DOHH2 (cell line): ENCODE results near the gene CAPN7.

Source experiments
- H3F3A ChIP-seq: fragments of 200-600 bp; sonication (generic), shearing (Covaris generic); 2 replicates; pipeline ENCODE4 v1.6.0; 2016; ENCODE audit warnings: antibody characterized with exemption, mild to moderate bottlenecking; ENCODE audit not compliant: control insufficient read depth, insufficient read depth
- H3K27ac ChIP-seq: fragments of 200-600 bp; sonication (generic); 2 replicates; pipeline ENCODE4 v1.5.1; 2014; ENCODE audit warnings: low read depth, mild to moderate bottlenecking, low read length, moderate library complexity
- H3K27me3 ChIP-seq: fragments of 200-600 bp; sonication (generic); 2 replicates; pipeline ENCODE4 v1.6.1; 2014; ENCODE audit warnings: mild to moderate bottlenecking, low read length, mixed read lengths; ENCODE audit not compliant: control insufficient read depth
- H3K36me3 ChIP-seq: fragments of 200-600 bp; sonication (generic); 2 replicates; pipeline ENCODE4 v1.6.1; 2014; ENCODE audit warnings: mild to moderate bottlenecking, low read length, moderate library complexity, mixed read lengths; ENCODE audit not compliant: control insufficient read depth
- H3K4me1 ChIP-seq: fragments of 200-600 bp; sonication (generic); 2 replicates; pipeline ENCODE4 v1.6.1; 2014; ENCODE audit warnings: mild to moderate bottlenecking, low read length, mixed read lengths; ENCODE audit not compliant: control insufficient read depth
- H3K4me2 ChIP-seq: fragments of 200-600 bp; sonication (generic); 2 replicates; pipeline ENCODE4 v1.6.0; 2014; ENCODE audit warnings: mild to moderate bottlenecking, low read length, moderate library complexity
- H3K4me3 ChIP-seq: fragments of 200-600 bp; sonication (generic); 2 replicates; pipeline ENCODE4 v1.5.1; 2014; ENCODE audit warnings: mild to moderate bottlenecking, low read length, mixed read lengths
- H3K79me2 ChIP-seq: fragments of 200-600 bp; sonication (generic); 2 replicates; pipeline ENCODE4 v1.6.1; 2014; ENCODE audit warnings: mild to moderate bottlenecking, low read length, mixed read lengths; ENCODE audit not compliant: control insufficient read depth
- H3K9me2 ChIP-seq: fragments of 200-600 bp; sonication (generic); replicated peaks from 2 replicates; pipeline ENCODE4 v1.6.1; 2014; ENCODE audit warnings: mild to moderate bottlenecking, low read length, mixed read lengths; ENCODE audit not compliant: control insufficient read depth
- H3K9me3 ChIP-seq: fragments of 200-600 bp; sonication (generic); 2 replicates; pipeline ENCODE4 v1.6.1; 2014; ENCODE audit warnings: antibody characterized with exemption, low read length, mixed read lengths; ENCODE audit not compliant: control insufficient read depth, insufficient read depth
- H4K20me1 ChIP-seq: fragments of 200-600 bp; sonication (generic); 2 replicates; pipeline ENCODE4 v1.6.0; 2014; ENCODE audit warnings: low read depth, mild to moderate bottlenecking, antibody characterized with exemption, low read length, moderate library complexity; ENCODE audit not compliant: control insufficient read depth, insufficient read depth
- EZH2phosphoT487 ChIP-seq: fragments of 200-600 bp; sonication (generic); IDR thresholded peaks from 2 replicates; pipeline ENCODE4 v1.6.1; 2017; ENCODE audit warnings: borderline replicate concordance, mild to moderate bottlenecking, antibody characterized with exemption, low read length, moderate library complexity, mixed read lengths
- TF ChIP-seq, protein P1 (sequence below): fragments of 200-600 bp; sonication (generic); IDR thresholded peaks from one replicate; pipeline ENCODE4 v1.5.1; 2014; ENCODE audit warnings: antibody characterized with exemption, mild to moderate bottlenecking, low read depth, low read length; ENCODE audit not compliant: poor library complexity, severe bottlenecking

Gene CAPN7

DNA sequence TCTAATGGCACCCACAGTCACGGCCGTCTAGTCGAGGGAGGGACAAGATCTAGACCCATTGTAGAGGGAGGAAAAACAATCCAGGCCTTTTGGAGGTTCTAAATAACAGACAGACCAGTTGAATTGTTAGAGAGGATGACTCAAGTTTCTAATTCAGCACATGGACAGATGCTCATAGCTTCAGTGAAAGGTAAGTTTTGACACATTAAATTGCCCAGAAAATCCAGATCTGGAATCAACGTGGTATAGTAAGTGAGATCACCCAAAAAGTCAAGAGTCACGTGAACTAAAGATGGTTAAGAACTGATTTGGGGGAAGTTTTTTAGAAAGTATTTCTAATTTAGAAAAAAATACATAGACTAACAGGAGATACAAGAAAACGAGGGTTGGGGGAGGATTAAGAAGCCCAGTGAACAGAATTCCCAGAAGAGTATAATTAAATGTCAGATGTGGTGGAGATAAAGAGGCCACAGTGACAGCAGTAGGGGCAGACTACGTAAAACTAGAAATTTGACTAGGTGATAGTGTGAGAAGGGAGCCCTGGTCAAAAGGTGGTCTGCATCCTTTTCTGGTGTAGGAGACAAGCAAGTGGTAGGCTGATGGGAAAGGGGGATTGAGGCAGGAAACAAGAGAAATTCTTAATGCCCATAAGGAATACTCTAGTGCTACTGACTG is 47.1 kb downstream of the CAPN7 start:
- Histone ChIP-seq H4K20me1 (no peaks in the 10 kb centered on the region), H3K4me2 (no peak overlapping the region), H3K27me3 (no peaks in the 10 kb centered on the region), H3K9me2 (no peaks in the 10 kb centered on the region), H3K36me3 (peaks cover 96% of the 10 kb centered on the region), H3K27ac (no peak overlapping the region), H3K79me2 (no peaks in the 10 kb centered on the region), H3K9me3 (no peaks in the 10 kb centered on the region), H3F3A (peaks cover 25% of the 10 kb centered on the region), H3K4me1 (no peaks in the 10 kb centered on the region), H3K4me3 (no peak overlapping the region)
- TF ChIP-seq EZH2phosphoT487: no peak
- TF ChIP-seq, protein P1, sequence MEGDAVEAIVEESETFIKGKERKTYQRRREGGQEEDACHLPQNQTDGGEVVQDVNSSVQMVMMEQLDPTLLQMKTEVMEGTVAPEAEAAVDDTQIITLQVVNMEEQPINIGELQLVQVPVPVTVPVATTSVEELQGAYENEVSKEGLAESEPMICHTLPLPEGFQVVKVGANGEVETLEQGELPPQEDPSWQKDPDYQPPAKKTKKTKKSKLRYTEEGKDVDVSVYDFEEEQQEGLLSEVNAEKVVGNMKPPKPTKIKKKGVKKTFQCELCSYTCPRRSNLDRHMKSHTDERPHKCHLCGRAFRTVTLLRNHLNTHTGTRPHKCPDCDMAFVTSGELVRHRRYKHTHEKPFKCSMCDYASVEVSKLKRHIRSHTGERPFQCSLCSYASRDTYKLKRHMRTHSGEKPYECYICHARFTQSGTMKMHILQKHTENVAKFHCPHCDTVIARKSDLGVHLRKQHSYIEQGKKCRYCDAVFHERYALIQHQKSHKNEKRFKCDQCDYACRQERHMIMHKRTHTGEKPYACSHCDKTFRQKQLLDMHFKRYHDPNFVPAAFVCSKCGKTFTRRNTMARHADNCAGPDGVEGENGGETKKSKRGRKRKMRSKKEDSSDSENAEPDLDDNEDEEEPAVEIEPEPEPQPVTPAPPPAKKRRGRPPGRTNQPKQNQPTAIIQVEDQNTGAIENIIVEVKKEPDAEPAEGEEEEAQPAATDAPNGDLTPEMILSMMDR: no peak

DNA sequence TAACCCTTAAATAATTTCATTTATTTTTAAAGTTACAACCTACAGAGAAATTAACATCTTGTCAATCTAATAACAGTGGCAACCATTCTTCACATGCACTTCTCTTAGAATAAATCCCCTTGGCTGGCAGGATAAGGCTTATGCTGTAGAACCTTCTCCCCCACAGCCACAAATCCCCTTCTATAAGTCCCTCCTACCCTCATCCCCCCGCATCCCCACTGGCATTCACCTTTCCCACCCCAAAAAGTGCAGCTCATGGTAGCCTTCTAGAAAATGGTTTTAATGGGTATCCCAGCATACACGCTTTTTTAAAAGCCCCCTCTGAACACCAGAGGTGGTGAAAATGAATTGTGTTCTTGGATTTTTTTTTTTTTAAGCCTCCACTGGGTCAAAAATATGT is 49.2 kb downstream of the CAPN7 start:
- no peaks in the 10 kb centered on the region for H4K20me1 ChIP-seq
- H3K9me2 ChIP-seq: no peaks in the 10 kb centered on the region
- no peak overlapping the region for H3K27ac ChIP-seq
- TF ChIP-seq, protein P1: no peak
- no peak for TF ChIP-seq EZH2phosphoT487
- no peaks in the 10 kb centered on the region for H3K27me3 ChIP-seq
- H3F3A ChIP-seq: peaks cover 22% of the 10 kb centered on the region
- no peaks in the 10 kb centered on the region for H3K79me2 ChIP-seq
- H3K4me2 ChIP-seq: no peak overlapping the region
- H3K4me1 ChIP-seq: no peaks in the 10 kb centered on the region
- no peak overlapping the region for H3K4me3 ChIP-seq
- no peaks in the 10 kb centered on the region for H3K9me3 ChIP-seq
- peaks cover 100% of the 10 kb centered on the region for H3K36me3 ChIP-seq

DNA sequence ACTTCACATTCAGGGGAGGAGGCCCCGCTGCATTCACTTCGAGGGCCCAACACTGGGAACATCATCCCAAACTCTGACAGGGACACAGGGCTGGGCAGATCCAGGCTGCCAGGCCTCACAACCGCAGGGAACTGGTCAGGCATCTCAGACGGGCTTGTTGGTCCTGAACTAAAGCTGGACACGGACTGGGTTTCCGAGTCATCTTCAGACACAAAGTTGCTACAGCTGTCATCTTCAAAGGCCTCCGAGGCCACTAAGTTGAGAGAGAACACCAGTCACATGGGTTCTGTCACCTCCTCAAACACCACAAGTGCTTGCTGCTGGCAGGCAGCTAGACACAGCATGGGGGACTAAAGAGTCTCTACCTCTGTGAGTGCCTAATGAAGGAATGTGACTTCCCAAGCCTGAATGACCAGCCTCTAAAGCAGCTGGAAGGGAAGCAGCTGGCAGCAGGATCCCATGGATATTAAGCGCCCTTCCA is 50.9 kb downstream of the CAPN7 start:
- no peak overlapping the region for H3K27ac ChIP-seq
- no peaks in the 10 kb centered on the region for H3K27me3 ChIP-seq
- no peaks in the 10 kb centered on the region for H3K4me1 ChIP-seq
- H3K79me2 ChIP-seq: no peaks in the 10 kb centered on the region
- H3K4me3 ChIP-seq: no peak overlapping the region
- peaks cover 14% of the 10 kb centered on the region for H3F3A ChIP-seq
- no peaks in the 10 kb centered on the region for H3K9me2 ChIP-seq
- H4K20me1 ChIP-seq: no peaks in the 10 kb centered on the region
- no peaks in the 10 kb centered on the region for H3K9me3 ChIP-seq
- TF ChIP-seq, protein P1: no peak
- no peak for TF ChIP-seq EZH2phosphoT487
- H3K36me3 ChIP-seq: peaks cover 100% of the 10 kb centered on the region
- H3K4me2 ChIP-seq: no peak overlapping the region
